Measurements from ENCODE around the gene NOTCH2NLA.
"Not testable (repeated sequence)": the region's sequence is repeated elsewhere in the genome, so short reads cannot be mapped to it uniquely, and the experiment has no call there.

NOTCH2NLA gene

GRCh38 chr1:146228710-146229477 is at the start of gene NOTCH2NLA:
TSS of gene NOTCH2NLA (minus strand) at chr1:146229021. CDS start at chr1:146189337, 39,684 bp downstream.
- DNase-seq = peak; percentile 51

- DNase-seq = not testable (repeated sequence)
Measured at GRCh38 chr1:146278346-146278745, 49.5 kb upstream of the NOTCH2NLA start.

GRCh38 chr1:146277087-146277486 is 48.3 kb upstream of the NOTCH2NLA start:
- not testable (repeated sequence) for DNase-seq

- DNase-seq = not testable (repeated sequence)
Measured at GRCh38 chr1:146274083-146274482, 45.3 kb upstream of the NOTCH2NLA start.

- not testable (repeated sequence) for DNase-seq
Measured at GRCh38 chr1:146273194-146273593, 44.4 kb upstream of the NOTCH2NLA start.

GRCh38 chr1:146272734-146273133 is 43.9 kb upstream of the NOTCH2NLA start:
- DNase-seq = not testable (repeated sequence)

- DNase-seq = not testable (repeated sequence)
Measured at GRCh38 chr1:146271977-146272376, 43.2 kb upstream of the NOTCH2NLA start.

GRCh38 chr1:146270129-146270528 is 41.3 kb upstream of the NOTCH2NLA start:
- not testable (repeated sequence) for DNase-seq

GRCh38 chr1:146266179-146266748 is 37.4 kb upstream of the NOTCH2NLA start:
- DNase-seq = not testable (repeated sequence)

- DNase-seq = not testable (repeated sequence)
Measured at GRCh38 chr1:146264761-146265160, 35.9 kb upstream of the NOTCH2NLA start.

- DNase-seq = not testable (repeated sequence)
Measured at GRCh38 chr1:146260006-146260730, 31.3 kb upstream of the NOTCH2NLA start.

GRCh38 chr1:146257992-146258552 is 29.3 kb upstream of the NOTCH2NLA start:
- not testable (repeated sequence) for DNase-seq

- not testable (repeated sequence) for DNase-seq
Measured at GRCh38 chr1:146254569-146255197, 25.9 kb upstream of the NOTCH2NLA start.

- not testable (repeated sequence) for DNase-seq
Measured at GRCh38 chr1:146253249-146253855, 24.5 kb upstream of the NOTCH2NLA start.

GRCh38 chr1:146251523-146251922 is 22.7 kb upstream of the NOTCH2NLA start:
- not testable (repeated sequence) for DNase-seq

- DNase-seq = not testable (repeated sequence)
Measured at GRCh38 chr1:146248643-146249042, 19.8 kb upstream of the NOTCH2NLA start.

GRCh38 chr1:146236626-146237025 is 7.8 kb upstream of the NOTCH2NLA start:
- DNase-seq = not testable (repeated sequence)

- not testable (repeated sequence) for DNase-seq
Measured at GRCh38 chr1:146236026-146236601, 7.3 kb upstream of the NOTCH2NLA start.

GRCh38 chr1:146228144-146228682 is 608 bp downstream of the NOTCH2NLA start:
- peak; percentile 14 for DNase-seq

- DNase-seq = not testable (repeated sequence)
Measured at GRCh38 chr1:146174531-146174930, 54.3 kb downstream of the NOTCH2NLA start.

- not testable (repeated sequence) for DNase-seq
Measured at GRCh38 chr1:146167740-146168139, 61.1 kb downstream of the NOTCH2NLA start.
